Fibroblast of villous mesenchyme (primary cell): ENCODE data around the gene CBFB. TPM values are rescaled to one million over a fixed set of nuclear protein-coding genes. Genes with fewer than 3 reads are reported as not detected.
A peak's percentile ranks its signal among the peaks of the same experiment; 100 is the strongest.

Experiments
- DNase-seq: peaks from one replicate; pipeline ENCODE4 v3.0.0-alpha.2; 2010; ENCODE audit warnings: low read depth
- H3K4me3 ChIP-seq: 2 replicates; pipeline ENCODE4 v1.5.1; 2011; ENCODE audit warnings: low read depth, mild to moderate bottlenecking, low read length
- CTCF ChIP-seq: IDR thresholded peaks from 2 replicates; pipeline ENCODE4 v1.5.1; 2012; ENCODE audit warnings: low read depth, mild to moderate bottlenecking, low read length; ENCODE audit not compliant: insufficient read depth
- total RNA-seq: library from RNA; depleted of rRNA; stranded (reverse); fragments of >200 nt; gene quantifications from 2 replicates; pipeline ENCODE4 v1.2.3, GENCODE V29; 2012

The CBFB gene
- total RNA-seq, 1 donor = 91.5 TPM

GRCh38 chr16:67077871-67078270 is 48.9 kb downstream of the CBFB start:
- no peak overlapping the region for H3K4me3 ChIP-seq
- DNase-seq = no peak
- TF ChIP-seq CTCF = no peak

- DNase-seq = no peak
- no peak overlapping the region for H3K4me3 ChIP-seq
- no peak for TF ChIP-seq CTCF
These were observed 53.2 kb downstream of the CBFB start for GRCh38 chr16:67082100-67082499.

- no peak for DNase-seq
- TF ChIP-seq CTCF = no peak
- H3K4me3 ChIP-seq = no peak overlapping the region
These were observed 53.9 kb downstream of the CBFB start for GRCh38 chr16:67082891-67083290.

GRCh38 chr16:67084345-67085028 is 55.5 kb downstream of the CBFB start:
- DNase-seq = peak; percentile 66
- no peak for TF ChIP-seq CTCF
- no peak overlapping the region for H3K4me3 ChIP-seq

- no peak for TF ChIP-seq CTCF
- peak; percentile 37 for DNase-seq
These were observed 57.9 kb downstream of the CBFB start for GRCh38 chr16:67086822-67087221.

GRCh38 chr16:67087291-67087690 is 58.3 kb downstream of the CBFB start:
- H3K4me3 ChIP-seq = no peak overlapping the region
- no peak for TF ChIP-seq CTCF
- no peak for DNase-seq

More at GRCh38 chr16:67086822-67087221, 57.9 kb downstream of the CBFB start:
- no peak overlapping the region for H3K4me3 ChIP-seq

GRCh38 chr16:67087803-67088202 is 58.9 kb downstream of the CBFB start:
- TF ChIP-seq CTCF = no peak
- DNase-seq = no peak
- H3K4me3 ChIP-seq = no peak overlapping the region
